OCI-LY1 (cell line): Measurements from ENCODE around the gene TPCN1.
A peak's percentile ranks its signal among the peaks of the same experiment; 100 is the strongest.

ENCODE experiments used
- H2AFZ ChIP-seq: fragments of 200-600 bp; sonication (generic), shearing (Covaris generic); 2 replicates; pipeline ENCODE4 v1.6.0; 2014; ENCODE audit warnings: antibody characterized with exemption, mild to moderate bottlenecking, low read length
- H3F3A ChIP-seq: fragments of 200-600 bp; sonication (generic), shearing (Covaris generic); 2 replicates; pipeline ENCODE4 v1.6.0; 2014; ENCODE audit warnings: mild to moderate bottlenecking, antibody characterized with exemption, low read length, moderate library complexity; ENCODE audit not compliant: insufficient read depth
- H3K27ac ChIP-seq: fragments of 200-600 bp; sonication (generic); 2 replicates; pipeline ENCODE4 v1.5.1; 2014; ENCODE audit warnings: low read length, mixed run types, mild to moderate bottlenecking, low read depth; ENCODE audit not compliant: poor library complexity, severe bottlenecking
- H3K27me3 ChIP-seq: fragments of 200-600 bp; sonication (generic); 2 replicates; pipeline ENCODE4 v1.6.0; 2014; ENCODE audit warnings: antibody characterized with exemption, mild to moderate bottlenecking, low read length, moderate library complexity; ENCODE audit not compliant: insufficient read depth
- H3K36me3 ChIP-seq: fragments of 200-600 bp; sonication (generic); 2 replicates; pipeline ENCODE4 v1.6.1; 2014; ENCODE audit warnings: mild to moderate bottlenecking, antibody characterized with exemption, low read length, moderate library complexity, mixed read lengths; ENCODE audit not compliant: insufficient read depth
- H3K4me1 ChIP-seq: fragments of 200-600 bp; sonication (generic); 2 replicates; pipeline ENCODE4 v1.5.1; 2014; ENCODE audit warnings: mild to moderate bottlenecking, low read length, moderate library complexity; ENCODE audit not compliant: insufficient read depth, severe bottlenecking
- H3K4me2 ChIP-seq: fragments of 200-600 bp; sonication (generic), shearing (Covaris generic); 2 replicates; pipeline ENCODE4 v1.6.1; 2014; ENCODE audit warnings: low read length
- H3K4me3 ChIP-seq: fragments of 200-600 bp; sonication (generic); 2 replicates; pipeline ENCODE4 v1.5.1; 2014; ENCODE audit warnings: low read length, low read depth, mild to moderate bottlenecking, mixed read lengths; ENCODE audit not compliant: poor library complexity, severe bottlenecking
- H3K79me2 ChIP-seq: fragments of 200-600 bp; shearing (Covaris generic); 2 replicates; pipeline ENCODE4 v1.6.1; 2016; ENCODE audit warnings: mixed run types, low read length, mixed read lengths; ENCODE audit not compliant: insufficient read depth
- H3K9ac ChIP-seq: fragments of 200-600 bp; sonication (generic), shearing (Covaris generic); 2 replicates; pipeline ENCODE4 v1.6.1; 2014; ENCODE audit warnings: mild to moderate bottlenecking, low read length, mixed read lengths
- H3K9me2 ChIP-seq: fragments of 200-600 bp; sonication (generic), shearing (Covaris generic); 2 replicates; pipeline ENCODE4 v1.6.1; 2014; ENCODE audit warnings: low read depth, mild to moderate bottlenecking, low read length, mixed read lengths
- H3K9me3 ChIP-seq: fragments of 200-600 bp; shearing (Covaris generic); 2 replicates; pipeline ENCODE4 v1.6.1; 2014; ENCODE audit warnings: low read length, mixed read lengths
- H4K20me1 ChIP-seq: fragments of 200-600 bp; sonication (generic), shearing (Covaris generic); 2 replicates; pipeline ENCODE4 v1.6.0; 2016; ENCODE audit warnings: mild to moderate bottlenecking, low read length; ENCODE audit not compliant: insufficient read depth
- EZH2 ChIP-seq: fragments of 200-600 bp; sonication (generic), shearing (Covaris generic); IDR thresholded peaks from 2 replicates; pipeline ENCODE4 v1.8.0; 2017; ENCODE audit warnings: borderline replicate concordance, mixed run types, mild to moderate bottlenecking, antibody characterized with exemption, low read length, moderate library complexity, mixed read lengths
- TF ChIP-seq, protein P1 (sequence below): fragments of 200-600 bp; sonication (generic), shearing (Covaris generic); IDR thresholded peaks from 2 replicates; pipeline ENCODE4 v1.5.1; 2017; ENCODE audit warnings: mild to moderate bottlenecking, antibody characterized with exemption, low read length, moderate library complexity, mixed read lengths

The TPCN1 gene

DNA sequence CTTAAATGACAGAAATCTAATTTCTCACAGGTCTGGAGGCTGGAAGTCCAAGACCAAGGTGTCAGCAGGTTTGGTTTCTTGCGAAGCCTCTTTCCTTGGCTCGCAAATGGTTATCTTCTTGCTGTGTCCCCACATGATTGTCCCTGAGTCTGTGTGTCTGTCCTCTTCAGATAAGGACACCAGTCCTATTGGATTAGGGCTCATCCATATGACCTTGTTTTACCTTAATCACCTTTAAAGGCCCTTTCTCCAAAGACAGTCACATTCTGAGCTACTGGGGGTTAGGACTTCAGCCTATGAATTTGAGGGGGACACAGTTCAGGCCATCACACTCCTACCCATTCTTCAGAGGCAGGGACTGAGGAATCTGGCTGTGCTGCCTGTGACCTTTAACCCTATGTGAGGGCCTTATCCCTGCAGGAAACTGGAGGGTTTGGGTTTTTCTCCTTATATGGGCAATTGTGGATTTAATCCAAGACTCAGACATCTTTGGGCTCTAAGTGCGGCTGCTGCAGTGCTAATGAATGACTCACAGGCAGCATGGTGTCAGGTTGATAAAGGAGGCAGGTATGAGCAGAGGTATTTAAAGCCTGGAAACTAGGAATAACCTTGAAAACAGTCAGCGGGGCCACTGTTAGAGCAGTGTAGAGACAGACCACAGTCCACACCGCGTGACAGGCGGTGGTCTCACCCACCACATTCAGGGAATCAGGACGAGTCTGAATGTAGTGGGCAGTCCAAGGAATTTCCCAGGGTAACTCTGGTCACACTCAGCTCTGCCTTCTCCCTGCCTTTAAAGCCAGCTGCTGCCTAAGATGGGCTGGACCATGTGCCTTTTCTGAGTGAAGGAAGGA is 10.2 kb downstream of the TPCN1 start:
- Histone ChIP-seq H3K4me3 (no peak overlapping the region), H3K9me2 (no peaks in the 10 kb centered on the region), H3K36me3 (peaks cover 97% of the 10 kb centered on the region), H3F3A (0 out of 2 replicates have a peak, but pooled peaks cover 4% of the 10 kb centered on the region), H3K9me3 (no peaks in the 10 kb centered on the region), H3K27me3 (no peaks in the 10 kb centered on the region), H3K9ac (no peak overlapping the region; the same call in 1 of the 2 replicates), H3K79me2 (0 out of 2 replicates have a peak, but pooled peaks cover 6% of the 10 kb centered on the region), H3K4me1 (peaks cover 74% of the 10 kb centered on the region), H3K4me2 (no peak overlapping the region), H2AFZ (no peak overlapping the region), H4K20me1 (no peaks in the 10 kb centered on the region), H3K27ac (peak overlapping the region; percentile 93)
- TF ChIP-seq, protein P1, sequence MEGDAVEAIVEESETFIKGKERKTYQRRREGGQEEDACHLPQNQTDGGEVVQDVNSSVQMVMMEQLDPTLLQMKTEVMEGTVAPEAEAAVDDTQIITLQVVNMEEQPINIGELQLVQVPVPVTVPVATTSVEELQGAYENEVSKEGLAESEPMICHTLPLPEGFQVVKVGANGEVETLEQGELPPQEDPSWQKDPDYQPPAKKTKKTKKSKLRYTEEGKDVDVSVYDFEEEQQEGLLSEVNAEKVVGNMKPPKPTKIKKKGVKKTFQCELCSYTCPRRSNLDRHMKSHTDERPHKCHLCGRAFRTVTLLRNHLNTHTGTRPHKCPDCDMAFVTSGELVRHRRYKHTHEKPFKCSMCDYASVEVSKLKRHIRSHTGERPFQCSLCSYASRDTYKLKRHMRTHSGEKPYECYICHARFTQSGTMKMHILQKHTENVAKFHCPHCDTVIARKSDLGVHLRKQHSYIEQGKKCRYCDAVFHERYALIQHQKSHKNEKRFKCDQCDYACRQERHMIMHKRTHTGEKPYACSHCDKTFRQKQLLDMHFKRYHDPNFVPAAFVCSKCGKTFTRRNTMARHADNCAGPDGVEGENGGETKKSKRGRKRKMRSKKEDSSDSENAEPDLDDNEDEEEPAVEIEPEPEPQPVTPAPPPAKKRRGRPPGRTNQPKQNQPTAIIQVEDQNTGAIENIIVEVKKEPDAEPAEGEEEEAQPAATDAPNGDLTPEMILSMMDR = no peak
- TF ChIP-seq EZH2 = no peak

DNA sequence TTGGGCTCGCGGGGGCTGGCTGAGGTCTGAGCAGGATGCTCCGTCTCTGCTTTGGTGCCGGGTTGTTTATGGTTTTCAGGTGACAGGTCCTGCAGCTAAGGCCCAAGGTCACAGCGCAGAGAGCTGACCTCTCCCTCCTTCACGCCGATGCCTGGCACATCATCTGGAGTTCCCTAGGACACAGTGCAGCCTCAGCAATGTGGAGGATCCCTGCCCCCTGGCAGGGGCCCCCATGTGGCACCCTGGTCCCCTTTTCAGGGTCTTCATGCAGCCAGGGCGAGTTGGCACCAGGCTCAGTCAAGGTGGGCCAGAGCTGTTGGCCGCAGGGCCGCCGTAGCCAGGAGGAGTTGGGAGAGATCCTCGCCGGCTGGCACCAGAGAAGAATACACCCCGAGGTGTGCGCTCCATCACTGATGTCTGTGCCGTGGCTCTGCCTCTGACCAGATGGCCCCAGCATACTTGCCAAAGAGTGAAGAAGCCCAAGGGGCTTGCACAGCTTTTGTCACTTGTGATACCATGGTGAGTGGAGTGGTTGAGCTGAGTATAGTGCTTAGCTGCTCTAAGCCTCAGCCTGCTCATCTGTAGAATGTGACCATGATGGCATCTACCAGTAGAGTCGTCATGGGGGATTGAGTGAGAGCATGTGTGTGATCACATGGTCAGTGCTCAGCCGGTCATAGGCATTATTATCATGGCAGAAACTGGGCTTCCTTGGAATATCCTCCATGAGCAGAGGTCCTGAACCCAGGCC is 11.0 kb downstream of the TPCN1 start:
- H4K20me1 ChIP-seq = no peaks in the 10 kb centered on the region
- H3K4me3 ChIP-seq = peak overlapping the region; percentile 18
- no peaks in the 10 kb centered on the region for H3K9me2 ChIP-seq
- peaks cover 97% of the 10 kb centered on the region for H3K36me3 ChIP-seq
- peak overlapping the region; percentile 51 for H3K4me2 ChIP-seq
- no peaks in the 10 kb centered on the region for H3K27me3 ChIP-seq
- 0 out of 2 replicates have a peak, but pooled peaks cover 6% of the 10 kb centered on the region for H3K79me2 ChIP-seq
- H3K9me3 ChIP-seq = no peaks in the 10 kb centered on the region
- H3K4me1 ChIP-seq = peaks cover 72% of the 10 kb centered on the region
- H2AFZ ChIP-seq = no peak overlapping the region
- peak overlapping the region; percentile 63 for H3K9ac ChIP-seq
- TF ChIP-seq, protein P1 = no peak
- TF ChIP-seq EZH2 = no peak
- H3F3A ChIP-seq = 0 out of 2 replicates have a peak, but pooled peaks cover 4% of the 10 kb centered on the region
- peak overlapping the region; percentile 93 for H3K27ac ChIP-seq

DNA sequence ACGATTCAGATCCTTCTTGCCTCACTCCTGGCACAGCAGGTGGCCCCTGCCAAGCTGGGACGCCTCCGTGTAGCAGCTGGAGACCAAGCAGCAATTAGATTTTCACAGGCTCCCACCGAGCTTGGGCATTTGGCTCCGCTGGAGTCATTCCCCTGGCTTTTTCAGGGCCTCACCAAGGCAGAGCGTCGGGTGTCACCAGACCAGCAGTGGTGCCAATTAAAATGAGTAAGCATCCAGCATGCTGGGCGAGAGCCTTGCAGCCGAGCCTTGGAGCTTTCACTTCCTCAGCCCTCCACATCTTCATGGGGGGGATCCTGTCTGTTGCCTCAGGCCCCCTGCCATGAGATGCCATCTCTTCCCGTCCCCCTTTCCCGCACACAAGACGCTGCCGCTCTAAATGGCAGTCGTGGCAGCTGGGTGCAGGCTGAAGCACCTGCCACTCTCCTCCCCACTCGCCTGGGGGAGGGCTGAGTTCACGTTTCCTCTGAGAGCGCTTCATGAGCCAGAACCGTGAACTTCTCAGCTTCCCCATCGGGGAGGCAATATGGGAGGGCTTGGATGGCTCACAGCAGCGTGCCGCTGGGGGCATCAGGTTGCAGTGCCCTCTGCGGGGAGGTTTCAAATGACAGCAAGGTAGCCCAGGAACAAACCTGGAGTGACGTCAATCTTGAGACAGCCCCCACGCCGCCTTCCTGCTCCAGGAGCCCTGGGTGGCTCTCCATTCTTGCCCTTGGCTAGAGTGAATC is 11.7 kb downstream of the TPCN1 start:
- no peaks in the 10 kb centered on the region for H4K20me1 ChIP-seq
- no peaks in the 10 kb centered on the region for H3K27me3 ChIP-seq
- TF ChIP-seq, protein P1 = peak; percentile 74
- no peak for TF ChIP-seq EZH2
- H3K4me3 ChIP-seq = peak overlapping the region; percentile 18
- H3K9me3 ChIP-seq = no peaks in the 10 kb centered on the region
- no peak overlapping the region for H2AFZ ChIP-seq
- H3K4me1 ChIP-seq = peaks cover 70% of the 10 kb centered on the region
- H3K27ac ChIP-seq = peak overlapping the region; percentile 93
- peak overlapping the region; percentile 63 for H3K9ac ChIP-seq
- H3F3A ChIP-seq = 0 out of 2 replicates have a peak, but pooled peaks cover 4% of the 10 kb centered on the region
- 0 out of 2 replicates have a peak, but pooled peaks cover 6% of the 10 kb centered on the region for H3K79me2 ChIP-seq
- H3K4me2 ChIP-seq = peak overlapping the region; percentile 51
- H3K36me3 ChIP-seq = peaks cover 97% of the 10 kb centered on the region
- H3K9me2 ChIP-seq = no peaks in the 10 kb centered on the region
